Gastroesophageal sphincter (tissue), 3 donors: ENCODE results near the gene ANXA2.

Experiments used
- CTCF ChIP-seq, 4 experiments: fragments of 200-600 bp in 2 of 4; fragments of 450-650 bp in 2 of 4; sonication (generic) in 1 of 4; IDR thresholded peaks; one replicate each; pipeline ENCODE4 v1.5.1; 2017 to 2019; ENCODE audit warnings: antibody characterized with exemption in 4 of 4, mild to moderate bottlenecking in 2 of 4, moderate library complexity in 2 of 4
- EP300 ChIP-seq: sonication (generic); formaldehyde crosslinking; IDR thresholded peaks from one replicate; pipeline ENCODE4 v1.6.1; 2017; ENCODE audit warnings: antibody characterized with exemption, mild to moderate bottlenecking
- POLR2A ChIP-seq, 2 donors: fragments of 450-650 bp; IDR thresholded peaks; one replicate each; pipeline ENCODE4 v1.6.1; 2017; ENCODE audit warnings: antibody characterized with exemption in 2 of 2, mild to moderate bottlenecking in 2 of 2, moderate library complexity in 1 of 2

GRCh38 chr15:60299452-60300047 is 98.2 kb downstream of the ANXA2 start:
- TF ChIP-seq CTCF (IDR thresholded peaks at IDR 0.05): peak in 1 of 4 experiments; percentile 9
- no peak for TF ChIP-seq POLR2A (IDR thresholded peaks at IDR 0.05)
- no peak for TF ChIP-seq EP300
